Central memory CD4-positive, alpha-beta T cell (primary cell): ENCODE measurements around the gene KCNV2.

Experiments used
- DNase-seq: peaks from one replicate; pipeline ENCODE4 v3.0.0; 2022

KCNV2 gene

DNA sequence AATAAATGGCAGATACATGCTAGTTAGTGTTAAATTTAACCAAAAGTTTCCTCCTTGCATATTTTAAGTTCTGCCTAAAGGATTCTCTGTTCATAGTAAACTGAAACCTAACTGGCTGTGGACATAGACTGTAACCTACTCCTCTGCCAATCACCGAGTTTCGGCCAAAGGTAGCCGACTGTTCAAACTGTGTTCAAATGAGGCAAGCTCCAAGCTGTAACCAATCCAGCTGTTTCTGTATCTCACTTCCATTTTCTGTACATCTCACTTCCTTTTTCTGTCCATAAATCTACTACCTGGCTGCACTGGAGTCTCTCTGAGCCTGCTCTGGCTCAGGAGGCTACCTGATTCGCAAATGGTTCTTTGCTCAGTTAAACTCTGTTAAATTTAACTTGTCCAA lies 44.1 kb downstream of the KCNV2 start:
- DNase-seq: no peak

GRCh38 chr9:2764353-2764752 lies 47.0 kb downstream of the KCNV2 start:
- DNase-seq: peak; percentile 21

GRCh38 chr9:2765250-2765880 lies 48.1 kb downstream of the KCNV2 start:
- no peak for DNase-seq

GRCh38 chr9:2767800-2768677 lies 50.7 kb downstream of the KCNV2 start:
- DNase-seq: no peak

- DNase-seq: no peak
These were observed 53.8 kb downstream of the KCNV2 start for GRCh38 chr9:2771087-2771486.

DNA sequence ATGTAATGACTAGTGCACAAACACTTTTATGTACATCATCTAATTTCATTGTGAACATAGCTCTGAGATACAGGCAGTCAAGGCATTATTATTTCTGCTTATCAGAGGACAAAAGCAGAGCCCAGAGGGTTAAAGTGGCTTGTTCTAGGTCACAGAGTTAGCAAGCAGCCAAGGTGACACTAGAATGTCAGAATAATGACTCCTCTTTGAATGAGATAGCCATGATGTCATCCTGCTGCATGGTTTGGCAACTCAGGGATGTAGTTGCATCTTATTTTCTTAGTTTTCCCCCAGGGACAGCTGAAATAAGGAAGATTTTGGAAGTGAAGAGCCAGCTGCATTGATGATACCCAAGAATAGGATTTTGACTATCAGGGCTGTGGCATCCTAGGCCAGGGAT lies 54.4 kb downstream of the KCNV2 start:
- no peak for DNase-seq

- DNase-seq: no peak
These were observed 60.1 kb downstream of the KCNV2 start for GRCh38 chr9:2777454-2777853.

DNA sequence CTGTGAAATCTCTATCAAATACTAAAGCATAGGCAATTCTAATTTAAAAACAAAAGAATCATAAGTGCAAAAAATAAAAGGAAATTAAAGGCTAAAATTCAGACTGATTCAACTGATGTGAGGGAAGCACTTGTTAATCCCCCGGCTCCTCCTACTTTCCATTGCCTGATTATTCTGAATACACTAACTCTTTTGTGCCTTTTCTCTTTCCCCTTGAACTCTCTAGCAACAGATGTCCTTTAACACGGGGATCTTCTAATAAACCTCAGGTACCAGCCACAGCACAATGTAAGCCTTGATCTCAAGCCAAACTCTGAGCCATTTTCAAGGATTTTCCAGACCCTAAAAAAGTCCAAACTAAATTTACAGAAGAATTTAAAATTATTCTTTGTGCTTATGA lies 61.5 kb downstream of the KCNV2 start:
- DNase-seq: no peak
